ENCODE data around the gene RAP1GDS1.

- TF ChIP-seq POLR2AphosphoS5 (IDR thresholded peaks at IDR 0.05) (no peak), CTCF (IDR thresholded peaks at IDR 0.05) (no peak)
These were observed 221.3 kb downstream of the RAP1GDS1 start for GRCh38 chr4:98482503-98482846.

Measured in breast epithelium (tissue), 3 donors.